ENCODE data around the gene MAP4K4.
"Not testable (repeated sequence)": the region's sequence is repeated elsewhere in the genome, so short reads cannot be mapped to it uniquely, and the experiment has no call there.

- TF ChIP-seq, protein P1, sequence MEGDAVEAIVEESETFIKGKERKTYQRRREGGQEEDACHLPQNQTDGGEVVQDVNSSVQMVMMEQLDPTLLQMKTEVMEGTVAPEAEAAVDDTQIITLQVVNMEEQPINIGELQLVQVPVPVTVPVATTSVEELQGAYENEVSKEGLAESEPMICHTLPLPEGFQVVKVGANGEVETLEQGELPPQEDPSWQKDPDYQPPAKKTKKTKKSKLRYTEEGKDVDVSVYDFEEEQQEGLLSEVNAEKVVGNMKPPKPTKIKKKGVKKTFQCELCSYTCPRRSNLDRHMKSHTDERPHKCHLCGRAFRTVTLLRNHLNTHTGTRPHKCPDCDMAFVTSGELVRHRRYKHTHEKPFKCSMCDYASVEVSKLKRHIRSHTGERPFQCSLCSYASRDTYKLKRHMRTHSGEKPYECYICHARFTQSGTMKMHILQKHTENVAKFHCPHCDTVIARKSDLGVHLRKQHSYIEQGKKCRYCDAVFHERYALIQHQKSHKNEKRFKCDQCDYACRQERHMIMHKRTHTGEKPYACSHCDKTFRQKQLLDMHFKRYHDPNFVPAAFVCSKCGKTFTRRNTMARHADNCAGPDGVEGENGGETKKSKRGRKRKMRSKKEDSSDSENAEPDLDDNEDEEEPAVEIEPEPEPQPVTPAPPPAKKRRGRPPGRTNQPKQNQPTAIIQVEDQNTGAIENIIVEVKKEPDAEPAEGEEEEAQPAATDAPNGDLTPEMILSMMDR (conservative IDR thresholded peaks at IDR 0.05), result not testable (repeated sequence)
- TF ChIP-seq ZFX (IDR thresholded peaks at IDR 0.05), result not testable (repeated sequence)
These were observed 76.5 kb downstream of the MAP4K4 start for GRCh38 chr2:101773961-101774360.

All from C4-2B (cell line).